ENCODE results near the gene GALNT16.
A peak's percentile ranks its signal among the peaks of the same experiment; 100 is the strongest.

- TF ChIP-seq PATZ1 (CRISPR knock-in tag; IDR thresholded peaks at IDR 0.05; ENCODE audit: borderline replicate concordance): no peak
- 0 out of 2 replicates have a peak, but pooled peaks have one; percentile 2 for TF ChIP-seq ZNF8 (CRISPR knock-in tag; IDR thresholded peaks at IDR 0.05)
- TF ChIP-seq ARNTL (CRISPR knock-in tag; IDR thresholded peaks at IDR 0.05; ENCODE audit: borderline replicate concordance, low read depth): no peak
- no peak for TF ChIP-seq ZFP30 (CRISPR knock-in tag; IDR thresholded peaks at IDR 0.05)
- no peak for TF ChIP-seq OSR1 (CRISPR knock-in tag; IDR thresholded peaks at IDR 0.05)
- TF ChIP-seq RARB (CRISPR knock-in tag; IDR thresholded peaks at IDR 0.05): no peak
- TF ChIP-seq ZFP3 (CRISPR knock-in tag; IDR thresholded peaks at IDR 0.05): no peak
- TF ChIP-seq CREB5 (CRISPR knock-in tag; IDR thresholded peaks at IDR 0.05; ENCODE audit: low read depth): no peak
Measured at GRCh38 chr14:69398053-69398817, 138.3 kb downstream of the GALNT16 start, which contains the start of the genes ERH and SLC39A9.

Measured in SK-N-SH treated with all-trans-retinoic acid at 6 μM for 48 hours (cell line).